Gastrocnemius medialis (tissue), 4 donors: ENCODE results near the gene PTPRN2. TPM values are rescaled to one million over a fixed set of nuclear protein-coding genes. Genes with fewer than 3 reads are reported as not detected.

ENCODE experiments used
- ATAC-seq, 2 donors: fragments of 150-250 bp; one replicate each; pipeline ENCODE4 v1.9.1; 2016
- DNase-seq, 2 donors: peaks; one replicate each; pipeline ENCODE4 v3.0.0-alpha.2; 2019
- H3K27ac ChIP-seq, 4 donors: fragments of 200-600 bp; sonication (generic); 1 replicate in 1 of 4; 2 replicates in 3 of 4; pipeline ENCODE4 v1.5.1; 2016 to 2018; ENCODE audit warnings: mild to moderate bottlenecking in 2 of 4, moderate library complexity in 1 of 4
- H3K27me3 ChIP-seq, 3 donors: fragments of 200-600 bp; sonication (generic) in 2 of 3; 1 replicate in 1 of 3; 2 replicates in 2 of 3; pipeline versions ENCODE4 v1.5.1 to v1.6.0; 2016 to 2019; ENCODE audit warnings: mild to moderate bottlenecking in 1 of 3, moderate library complexity in 1 of 3
- H3K36me3 ChIP-seq, 2 donors: fragments of 200-600 bp; sonication (generic) in 1 of 2; one replicate each; pipeline ENCODE4 v1.5.1; 2017 to 2018
- H3K4me1 ChIP-seq, 2 donors: fragments of 200-600 bp; sonication (generic) in 1 of 2; one replicate each; pipeline ENCODE4 v1.5.1; 2016 to 2017; ENCODE audit warnings: mild to moderate bottlenecking in 2 of 2
- H3K4me3 ChIP-seq, 4 donors: fragments of 200-600 bp; sonication (generic) in 3 of 4; 1 replicate in 1 of 4; 2 replicates in 3 of 4; pipeline ENCODE4 v1.5.1; 2016 to 2019; ENCODE audit warnings: mild to moderate bottlenecking in 2 of 4
- H3K9me3 ChIP-seq, 3 donors: fragments of 200-600 bp; sonication (generic) in 2 of 3; 1 replicate in 1 of 3; 2 replicates in 2 of 3; pipeline ENCODE4 v1.5.1; 2016 to 2019
- POLR2A ChIP-seq, 2 donors: fragments of 450-650 bp; IDR thresholded peaks; one replicate each; pipeline ENCODE4 v1.6.1; 2017; ENCODE audit warnings: antibody characterized with exemption in 2 of 2, mild to moderate bottlenecking in 2 of 2, moderate library complexity in 2 of 2
- in situ Hi-C, 4 donors: fragments of 200-750 bp; cut with MboI; loops; one replicate each; pipeline versions ENCODE4 v1.15.0 to v1.8.0; 2017; ENCODE audit warnings: low sequenced_read_pairs in 4 of 4
- intact Hi-C: fragments of 100-400 bp; cut with DNase I; formaldehyde crosslinking; loops from one replicate; pipeline ENCODE4 v1.15.1; 2023; ENCODE audit warnings: low total_unique reads
- total RNA-seq, 4 donors: library from RNA; depleted of rRNA; stranded (reverse); fragments of >200 nt; gene quantifications; one replicate each; pipeline versions ENCODE4 v1.1.0 to v1.2.3, GENCODE V29; 2016
- TF ChIP-seq, protein P1 (sequence below), 5 experiments: fragments of 450-650 bp in 3 of 5; fragments of 200-600 bp in 2 of 5; sonication (generic) in 2 of 5; IDR thresholded peaks in 4 of 5; conservative IDR thresholded peaks in 1 of 5; 1 replicate in 4 of 5; 2 replicates in 1 of 5; pipeline ENCODE4 v1.5.1; 2016 to 2019; ENCODE audit warnings: antibody characterized with exemption in 5 of 5, mild to moderate bottlenecking in 3 of 5, moderate library complexity in 3 of 5

Gene PTPRN2
- total RNA-seq, 4 donors from 2014 or later: 0.66 to 0.85 (median 0.81) TPM

DNA sequence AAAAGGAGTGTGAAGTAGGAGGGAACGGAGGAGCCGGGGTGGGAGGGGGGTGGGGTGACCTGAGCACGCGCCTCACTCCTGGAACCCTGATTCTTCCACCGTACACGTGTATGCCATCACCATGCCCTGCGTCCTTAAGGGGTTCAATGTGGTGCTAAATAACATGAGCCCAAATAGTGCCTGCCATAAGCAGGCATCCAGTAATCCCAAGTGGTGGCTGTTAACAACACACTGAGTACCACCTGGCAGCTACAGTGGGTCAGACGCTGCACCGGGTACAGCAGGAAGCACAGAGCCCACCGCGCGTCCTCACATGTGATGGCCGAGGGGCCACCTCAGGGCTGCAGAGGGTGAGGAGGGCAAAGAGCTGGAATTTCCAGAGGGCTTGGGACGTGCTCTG is 81.9 kb downstream of the PTPRN2 start:
- in situ Hi-C loops: loop anchor here in 1 of 4 donors (25.0 kb wide), 1 partner anchor 93 kb away; no protein-coding TSS in a partner anchor
- no peak for DNase-seq
- Histone ChIP-seq H3K36me3 (no peaks in the 10 kb centered on the region), H3K9me3 (no peaks in the 10 kb centered on the region), H3K4me3 (no peak overlapping the region), H3K27me3 (peaks cover 0 to 3% (median 0%) of the 10 kb centered on the region in 3 donors), H3K27ac (no peak overlapping the region), H3K4me1 (no peaks in the 10 kb centered on the region)
- intact Hi-C loops: no loop called here
- no peak for ATAC-seq
- TF ChIP-seq, protein P1, sequence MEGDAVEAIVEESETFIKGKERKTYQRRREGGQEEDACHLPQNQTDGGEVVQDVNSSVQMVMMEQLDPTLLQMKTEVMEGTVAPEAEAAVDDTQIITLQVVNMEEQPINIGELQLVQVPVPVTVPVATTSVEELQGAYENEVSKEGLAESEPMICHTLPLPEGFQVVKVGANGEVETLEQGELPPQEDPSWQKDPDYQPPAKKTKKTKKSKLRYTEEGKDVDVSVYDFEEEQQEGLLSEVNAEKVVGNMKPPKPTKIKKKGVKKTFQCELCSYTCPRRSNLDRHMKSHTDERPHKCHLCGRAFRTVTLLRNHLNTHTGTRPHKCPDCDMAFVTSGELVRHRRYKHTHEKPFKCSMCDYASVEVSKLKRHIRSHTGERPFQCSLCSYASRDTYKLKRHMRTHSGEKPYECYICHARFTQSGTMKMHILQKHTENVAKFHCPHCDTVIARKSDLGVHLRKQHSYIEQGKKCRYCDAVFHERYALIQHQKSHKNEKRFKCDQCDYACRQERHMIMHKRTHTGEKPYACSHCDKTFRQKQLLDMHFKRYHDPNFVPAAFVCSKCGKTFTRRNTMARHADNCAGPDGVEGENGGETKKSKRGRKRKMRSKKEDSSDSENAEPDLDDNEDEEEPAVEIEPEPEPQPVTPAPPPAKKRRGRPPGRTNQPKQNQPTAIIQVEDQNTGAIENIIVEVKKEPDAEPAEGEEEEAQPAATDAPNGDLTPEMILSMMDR (IDR thresholded peaks at IDR 0.05 in 4 of 5, conservative IDR thresholded peaks at IDR 0.05 in 1 of 5): no peak

DNA sequence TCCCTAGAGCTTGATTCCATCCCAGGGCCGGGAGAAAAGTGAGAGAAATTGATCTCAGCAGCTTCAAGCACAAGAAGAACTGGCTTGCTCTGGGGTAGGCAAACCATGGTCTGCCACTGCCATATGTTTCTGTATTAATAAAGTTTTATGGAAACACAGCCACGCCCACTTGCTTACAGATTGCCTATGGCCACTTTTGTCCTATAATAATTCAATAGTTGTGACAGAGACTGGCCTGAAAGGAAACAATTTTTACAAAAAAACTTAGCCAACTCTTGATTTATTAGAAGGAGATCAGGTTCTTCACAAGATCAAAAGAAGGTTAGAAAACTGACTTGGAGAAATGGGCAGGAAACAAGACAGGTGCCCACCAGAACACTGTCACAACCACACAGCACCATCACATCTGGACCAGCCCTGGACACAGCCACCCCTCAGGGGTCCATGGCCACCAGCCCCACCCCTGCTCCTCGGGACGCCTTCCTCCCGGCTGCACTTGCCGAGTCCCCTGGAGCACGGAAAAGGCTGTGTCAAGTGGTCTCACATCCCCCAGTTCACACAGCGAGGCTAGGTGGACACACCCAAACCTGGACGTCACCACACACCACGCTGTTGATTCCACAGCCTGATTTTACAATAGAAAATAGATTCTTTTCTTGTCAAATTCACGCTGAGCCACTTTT is 85.4 kb downstream of the PTPRN2 start:
- no peaks in the 10 kb centered on the region for H3K4me1 ChIP-seq
- intact Hi-C loops (no loop called here), in situ Hi-C loops (loop anchor here in 1 of 4 donors (25.0 kb wide), 1 partner anchor 90 kb away; no protein-coding TSS in a partner anchor)
- H3K36me3 ChIP-seq: no peaks in the 10 kb centered on the region
- TF ChIP-seq, protein P1 (IDR thresholded peaks at IDR 0.05 in 4 of 5, conservative IDR thresholded peaks at IDR 0.05 in 1 of 5): no peak
- no peak for TF ChIP-seq POLR2A (IDR thresholded peaks at IDR 0.05)
- H3K9me3 ChIP-seq: no peaks in the 10 kb centered on the region
- DNase-seq (no peak), ATAC-seq (no peak)
- no peak overlapping the region for H3K4me3 ChIP-seq
- H3K27ac ChIP-seq: no peak overlapping the region
- peaks cover 0 to 7% (median 0%) of the 10 kb centered on the region in 3 donors for H3K27me3 ChIP-seq

DNA sequence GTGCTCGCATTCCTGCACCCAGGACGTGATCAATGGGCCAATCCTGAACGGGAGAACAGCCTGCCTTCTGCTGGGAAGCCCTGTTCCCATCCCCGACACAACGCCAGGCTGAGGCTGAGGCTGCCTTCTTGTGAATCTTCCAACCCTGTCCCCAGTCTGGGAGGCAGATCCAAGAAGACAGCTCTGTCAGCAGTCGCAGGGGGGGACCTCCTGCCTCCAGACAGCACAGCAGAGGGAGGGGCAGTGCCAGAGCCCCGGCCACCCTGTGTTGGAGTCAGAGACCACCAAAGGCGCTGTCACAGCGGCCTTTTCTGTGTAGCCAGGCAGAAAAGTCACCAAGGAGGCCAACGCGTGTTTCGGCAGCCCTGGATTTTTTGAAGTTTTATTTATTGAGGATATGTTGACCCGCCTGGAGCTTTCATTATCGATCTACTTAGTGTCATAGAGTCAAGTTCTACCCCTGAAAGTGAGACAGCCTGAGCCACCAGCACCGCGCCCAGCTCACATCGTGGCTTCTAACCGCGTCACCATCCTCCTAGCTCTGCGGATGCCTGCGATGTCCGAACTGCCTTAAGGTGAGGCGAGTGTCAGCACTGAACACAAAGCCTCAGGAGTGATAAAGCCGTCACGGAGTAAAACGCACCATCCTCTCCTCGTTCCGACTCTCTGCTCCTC is 86.1 kb downstream of the PTPRN2 start:
- intact Hi-C loops: no loop called here
- H3K27me3 ChIP-seq: peaks cover 0 to 8% (median 0%) of the 10 kb centered on the region in 3 donors
- DNase-seq: no peak

DNA sequence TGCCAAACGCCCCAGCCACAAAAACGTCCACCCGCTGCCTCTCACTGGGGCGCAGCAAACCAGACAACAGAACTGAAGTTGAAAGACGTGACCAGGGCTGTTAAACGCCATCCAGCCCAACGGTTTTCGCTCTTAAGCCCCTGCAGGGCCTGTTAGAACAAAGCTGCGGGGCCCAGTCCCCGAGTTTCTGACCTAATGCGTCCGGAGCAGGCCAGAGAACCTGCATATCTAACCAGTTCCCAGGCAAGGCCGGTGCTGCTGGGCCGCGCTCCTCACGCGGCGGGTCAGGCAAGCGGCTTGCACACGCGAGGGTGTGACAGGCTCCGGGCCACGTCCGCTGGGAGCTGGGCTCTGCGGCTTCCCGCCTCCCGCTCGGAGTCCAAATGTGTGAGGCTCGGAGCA is 87.0 kb downstream of the PTPRN2 start:
- no peak for TF ChIP-seq POLR2A (IDR thresholded peaks at IDR 0.05)
- TF ChIP-seq, protein P1 (IDR thresholded peaks at IDR 0.05 in 4 of 5, conservative IDR thresholded peaks at IDR 0.05 in 1 of 5): no peak
- DNase-seq (no peak), ATAC-seq (no peak)
- Histone ChIP-seq H3K27me3 (peaks cover 0 to 8% (median 0%) of the 10 kb centered on the region in 3 donors), H3K4me1 (no peaks in the 10 kb centered on the region), H3K9me3 (no peaks in the 10 kb centered on the region), H3K4me3 (no peak overlapping the region), H3K27ac (no peak overlapping the region), H3K36me3 (no peaks in the 10 kb centered on the region)
- intact Hi-C loops: no loop called here
- in situ Hi-C loops: loop anchor here in 1 of 4 donors (25.0 kb wide), 1 partner anchor 88 kb away; no protein-coding TSS in a partner anchor

More for the DNA sequence above, 86.1 kb downstream of the PTPRN2 start:
- no peak for ATAC-seq
- in situ Hi-C loops: loop anchor here in 1 of 4 donors (25.0 kb wide), 1 partner anchor 89 kb away; no protein-coding TSS in a partner anchor
- Histone ChIP-seq H3K36me3 (no peaks in the 10 kb centered on the region), H3K9me3 (no peaks in the 10 kb centered on the region), H3K27ac (no peak overlapping the region), H3K4me3 (no peak overlapping the region), H3K4me1 (no peaks in the 10 kb centered on the region)
- TF ChIP-seq POLR2A (IDR thresholded peaks at IDR 0.05): no peak
- TF ChIP-seq, protein P1 (IDR thresholded peaks at IDR 0.05 in 4 of 5, conservative IDR thresholded peaks at IDR 0.05 in 1 of 5): no peak
